Caco-2 (cell line): Measurements from ENCODE around the gene SRGAP3. TPM values are rescaled to one million over a fixed set of nuclear protein-coding genes. Genes with fewer than 3 reads are reported as not detected.

Experiments
- BruUV-seq: library from RNA; stranded (reverse); fragments of 400-500 nt; replicated peaks from 2 replicates; lab custom pipeline; 2021; lab: Mats Ljungman, UMichigan
- CTCF ChIA-PET: fragments of 300-600 bp; sonication (Branson Sonifier 250); formaldehyde crosslinking; loops from one replicate; lab custom pipeline; 2022; ENCODE audit warnings: antibody characterized with exemption; lab: Charles Lee
- POLR2A ChIA-PET: fragments of 300-600 bp; sonication (Branson Sonifier 250); formaldehyde crosslinking; loops from one replicate; lab custom pipeline; 2022; ENCODE audit warnings: antibody characterized with exemption; lab: Charles Lee
- DNase-seq, 2 experiments: peaks; one replicate each; pipeline versions ENCODE4 v3.0.0 to v3.0.0-alpha.2; 2020 to 2022
- H3K27me3 ChIP-seq: replicated peaks from 2 replicates; pipeline ENCODE4 v1.6.0; 2011; ENCODE audit warnings: low read length; ENCODE audit not compliant: control insufficient read depth, insufficient read depth
- H3K36me3 ChIP-seq: 2 replicates; pipeline ENCODE4 v1.5.1; 2011; ENCODE audit warnings: low read length; ENCODE audit not compliant: control insufficient read depth, insufficient read depth
- H3K4me1 ChIP-seq: fragments of 250-450 bp; sonication (Bioruptor Pico); 2 replicates; pipeline ENCODE4 v1.5.1; 2020; ENCODE audit warnings: mild to moderate bottlenecking
- H3K4me3 ChIP-seq: 2 replicates; pipeline ENCODE4 v1.5.1; 2011; ENCODE audit warnings: low read depth, mild to moderate bottlenecking, control low read depth, low read length
- H3K9me3 ChIP-seq: fragments of 250-450 bp; sonication (Bioruptor Pico); 2 replicates; pipeline ENCODE4 v1.5.1; 2020; ENCODE audit warnings: mild to moderate bottlenecking, moderate library complexity
- H3K27ac Mint-ChIP-seq: one replicate; pipeline ENCODE4 v1.8.0; 2022; ENCODE audit warnings: mixed read lengths; ENCODE audit not compliant: unreplicated experiment
- H3K27me3 Mint-ChIP-seq: one replicate; pipeline ENCODE4 v1.8.0; 2022; ENCODE audit warnings: mixed read lengths; ENCODE audit not compliant: insufficient read depth, unreplicated experiment
- H3K36me3 Mint-ChIP-seq: one replicate; pipeline ENCODE4 v1.8.0; 2022; ENCODE audit warnings: mild to moderate bottlenecking, mixed read lengths; ENCODE audit not compliant: insufficient read depth, unreplicated experiment
- H3K4me1 Mint-ChIP-seq: one replicate; pipeline ENCODE4 v1.8.0; 2022; ENCODE audit warnings: low read depth, mixed read lengths; ENCODE audit not compliant: unreplicated experiment
- H3K4me3 Mint-ChIP-seq: one replicate; pipeline ENCODE4 v1.8.0; 2022; ENCODE audit warnings: mild to moderate bottlenecking, moderate library complexity, mixed read lengths; ENCODE audit not compliant: unreplicated experiment
- H3K9me3 Mint-ChIP-seq: one replicate; pipeline ENCODE4 v1.8.0; 2022; ENCODE audit warnings: mixed read lengths; ENCODE audit not compliant: unreplicated experiment
- intact Hi-C: fragments of 100-400 bp; cut with micrococcal nuclease; formaldehyde crosslinking; loops from one replicate; pipeline ENCODE4 v1.10.0; 2022; ENCODE audit not compliant: unreplicated experiment
- total RNA-seq: library from RNA; stranded (reverse); gene quantifications from 2 replicates; pipeline ENCODE4 v1.2.3, GENCODE V29; 2022
- TF ChIP-seq, protein P1 (sequence below), 2 experiments: fragments of 200-600 bp in 1 of 2; IDR thresholded peaks; 1 replicate in 1 of 2; 2 replicates in 1 of 2; pipeline versions ENCODE4 v1.5.1 to v1.8.0; 2011 to 2022; ENCODE audit warnings: antibody characterized with exemption in 1 of 2, control low read depth in 1 of 2, inconsistent platforms in 1 of 2, low read depth in 1 of 2, low read length in 1 of 2, mild to moderate bottlenecking in 1 of 2, moderate library complexity in 1 of 2; ENCODE audit not compliant: insufficient read depth in 1 of 2, severe bottlenecking in 1 of 2, unreplicated experiment in 1 of 2

The SRGAP3 gene
- total RNA-seq, 1 experiment from 2014 or later = 1.3 TPM

DNA sequence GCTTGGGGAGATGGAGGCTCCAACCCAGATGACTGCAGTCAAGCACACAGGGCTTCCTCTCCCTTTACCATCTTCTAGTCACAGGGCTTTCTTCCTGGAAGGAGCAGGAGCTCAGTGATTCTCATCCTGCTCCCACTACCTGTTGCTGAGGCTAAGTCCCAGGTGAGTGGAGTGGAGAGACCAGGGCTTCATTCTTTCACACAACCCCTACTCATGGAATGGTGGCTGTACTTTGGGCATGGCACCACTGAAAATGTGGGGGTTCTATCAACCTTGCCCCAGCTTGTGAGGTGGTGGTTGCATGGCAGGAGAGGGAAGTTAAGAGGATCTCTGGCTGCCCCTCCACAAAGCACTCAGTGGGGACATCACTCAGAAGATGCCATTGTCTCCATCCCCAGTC is 249.4 kb downstream of the SRGAP3 start:
- Histone ChIP-seq H3K9me3 (no peaks in the 10 kb centered on the region), H3K36me3 (no peaks in the 10 kb centered on the region), H3K27me3 (no peaks in the 10 kb centered on the region), H3K4me3 (no peak overlapping the region), H3K4me1 (no peaks in the 10 kb centered on the region)
- H3K4me3 Mint-ChIP-seq = no peak overlapping the region
- peaks cover 8% of the 10 kb centered on the region for H3K4me1 Mint-ChIP-seq
- CTCF ChIA-PET = no interaction called here
- no TSS peak for BruUV-seq
- TF ChIP-seq, protein P1, sequence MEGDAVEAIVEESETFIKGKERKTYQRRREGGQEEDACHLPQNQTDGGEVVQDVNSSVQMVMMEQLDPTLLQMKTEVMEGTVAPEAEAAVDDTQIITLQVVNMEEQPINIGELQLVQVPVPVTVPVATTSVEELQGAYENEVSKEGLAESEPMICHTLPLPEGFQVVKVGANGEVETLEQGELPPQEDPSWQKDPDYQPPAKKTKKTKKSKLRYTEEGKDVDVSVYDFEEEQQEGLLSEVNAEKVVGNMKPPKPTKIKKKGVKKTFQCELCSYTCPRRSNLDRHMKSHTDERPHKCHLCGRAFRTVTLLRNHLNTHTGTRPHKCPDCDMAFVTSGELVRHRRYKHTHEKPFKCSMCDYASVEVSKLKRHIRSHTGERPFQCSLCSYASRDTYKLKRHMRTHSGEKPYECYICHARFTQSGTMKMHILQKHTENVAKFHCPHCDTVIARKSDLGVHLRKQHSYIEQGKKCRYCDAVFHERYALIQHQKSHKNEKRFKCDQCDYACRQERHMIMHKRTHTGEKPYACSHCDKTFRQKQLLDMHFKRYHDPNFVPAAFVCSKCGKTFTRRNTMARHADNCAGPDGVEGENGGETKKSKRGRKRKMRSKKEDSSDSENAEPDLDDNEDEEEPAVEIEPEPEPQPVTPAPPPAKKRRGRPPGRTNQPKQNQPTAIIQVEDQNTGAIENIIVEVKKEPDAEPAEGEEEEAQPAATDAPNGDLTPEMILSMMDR (IDR thresholded peaks at IDR 0.05; ENCODE audit: insufficient read depth in 1 of 2, low read depth in 1 of 2, low read length in 1 of 2, severe bottlenecking in 1 of 2, unreplicated experiment in 1 of 2) = no peak
- no peak for DNase-seq
- no peak overlapping the region for H3K27ac Mint-ChIP-seq
- no peaks in the 10 kb centered on the region for H3K9me3 Mint-ChIP-seq
- no peaks in the 10 kb centered on the region for H3K36me3 Mint-ChIP-seq
- peaks cover 18% of the 10 kb centered on the region for H3K27me3 Mint-ChIP-seq
- POLR2A ChIA-PET = no interaction called here
- intact Hi-C loops = no loop called here

DNA sequence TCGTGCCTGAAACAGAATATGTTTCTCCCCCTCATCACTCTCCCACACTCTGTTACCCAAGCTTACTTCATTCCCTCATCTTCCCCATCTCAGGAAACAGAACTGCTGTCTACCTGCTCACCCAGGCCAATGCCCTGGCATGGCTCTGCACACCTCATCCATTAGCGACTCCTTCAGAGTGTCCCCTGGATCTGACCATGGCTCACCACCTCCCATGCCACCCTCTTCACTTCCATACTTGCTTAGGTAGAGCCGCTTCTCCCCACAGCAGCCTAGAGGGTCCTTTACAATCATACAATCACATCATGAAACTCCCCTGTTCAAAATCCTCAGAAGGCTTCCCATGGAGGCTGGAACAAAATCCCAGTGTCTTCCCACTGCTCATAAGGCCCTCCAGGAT is 252.3 kb downstream of the SRGAP3 start:
- Mint-ChIP-seq H3K27me3 (peaks cover 14% of the 10 kb centered on the region), H3K4me1 (peaks cover 8% of the 10 kb centered on the region), H3K4me3 (no peak overlapping the region), H3K27ac (no peak overlapping the region), H3K36me3 (no peaks in the 10 kb centered on the region), H3K9me3 (no peaks in the 10 kb centered on the region)
- DNase-seq = no peak
- H3K36me3 ChIP-seq = no peaks in the 10 kb centered on the region
- no peak overlapping the region for H3K4me3 ChIP-seq
- intact Hi-C loops = loop anchor here (1.0 kb wide), 1 partner anchor 17 kb away; no protein-coding TSS in a partner anchor
- no peaks in the 10 kb centered on the region for H3K4me1 ChIP-seq
- H3K9me3 ChIP-seq = no peaks in the 10 kb centered on the region
- H3K27me3 ChIP-seq = no peaks in the 10 kb centered on the region
- CTCF ChIA-PET = interaction anchor here (0.6 to 1.5 kb wide), 7 partner anchors 10 to 306 kb away, joined by 3 to 19 read pairs (median 6); no protein-coding TSS in a partner anchor
- POLR2A ChIA-PET = no interaction called here
- TF ChIP-seq, protein P1 (IDR thresholded peaks at IDR 0.05; ENCODE audit: insufficient read depth in 1 of 2, low read depth in 1 of 2, low read length in 1 of 2, severe bottlenecking in 1 of 2, unreplicated experiment in 1 of 2) = no peak
- BruUV-seq = no TSS peak

DNA sequence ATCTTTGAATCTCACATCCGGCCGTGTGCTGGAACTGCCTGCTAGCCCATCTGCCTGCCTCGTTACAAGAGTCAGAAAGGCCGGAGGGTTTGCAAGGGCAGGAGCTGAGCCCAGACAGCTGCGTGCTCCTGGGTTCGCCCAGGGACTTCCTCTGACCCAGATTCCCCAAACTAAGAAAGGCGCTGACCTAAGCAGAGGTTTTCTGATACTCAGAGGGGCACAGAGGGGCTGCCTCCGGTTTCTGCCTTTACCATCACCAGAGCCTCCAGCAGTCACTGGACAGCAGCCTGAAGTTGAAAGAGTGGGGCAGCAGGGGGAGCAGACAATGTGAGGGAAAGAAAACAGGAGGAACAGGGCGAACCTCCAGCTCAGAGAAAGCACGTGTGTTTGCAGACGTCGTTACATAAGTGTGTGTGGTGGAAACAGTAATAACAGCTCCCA is 252.7 kb downstream of the SRGAP3 start:
- TF ChIP-seq, protein P1 (IDR thresholded peaks at IDR 0.05; ENCODE audit: insufficient read depth in 1 of 2, low read depth in 1 of 2, low read length in 1 of 2, severe bottlenecking in 1 of 2, unreplicated experiment in 1 of 2) = peak; percentile 42 to 63
- Mint-ChIP-seq H3K4me1 (peaks cover 8% of the 10 kb centered on the region), H3K27ac (no peak overlapping the region), H3K9me3 (no peaks in the 10 kb centered on the region), H3K36me3 (no peaks in the 10 kb centered on the region), H3K4me3 (no peak overlapping the region), H3K27me3 (peaks cover 13% of the 10 kb centered on the region)
- ChIA-PET CTCF (interaction anchor here (0.6 to 1.5 kb wide), 7 partner anchors 9 to 306 kb away, joined by 3 to 19 read pairs (median 6); no protein-coding TSS in a partner anchor), POLR2A (no interaction called here)
- no peak overlapping the region for H3K4me3 ChIP-seq
- H3K4me1 ChIP-seq = no peaks in the 10 kb centered on the region
- H3K27me3 ChIP-seq = no peaks in the 10 kb centered on the region
- BruUV-seq = no TSS peak
- intact Hi-C loops = loop anchor here (1.0 kb wide), 2 partner anchors 18 to 71 kb away; no protein-coding TSS in a partner anchor
- DNase-seq = peak; percentile 64 to 66
- H3K9me3 ChIP-seq = no peaks in the 10 kb centered on the region
- H3K36me3 ChIP-seq = no peaks in the 10 kb centered on the region
